GM12873 (cell line): ENCODE results near the gene STEAP3.

Experiments used
- CTCF ChIP-seq: IDR thresholded peaks from 2 replicates; pipeline ENCODE4 v1.5.1; 2012; ENCODE audit warnings: low read depth, mild to moderate bottlenecking, moderate library complexity, low read length, control low read depth; ENCODE audit not compliant: insufficient read depth; ENCODE audit errors: missing control alignments

The STEAP3 gene

GRCh38 chr2:119190321-119191111 is 33.1 kb upstream of the STEAP3 start:
- TF ChIP-seq CTCF: no peak

- no peak for TF ChIP-seq CTCF
These were observed 30.7 kb upstream of the STEAP3 start for GRCh38 chr2:119192893-119193292.

GRCh38 chr2:119195001-119195400 is 28.6 kb upstream of the STEAP3 start:
- no peak for TF ChIP-seq CTCF

GRCh38 chr2:119195887-119196286 is 27.7 kb upstream of the STEAP3 start:
- TF ChIP-seq CTCF: no peak

GRCh38 chr2:119196301-119197125 is 27.1 kb upstream of the STEAP3 start:
- TF ChIP-seq CTCF: no peak

GRCh38 chr2:119197126-119197405 is 26.6 kb upstream of the STEAP3 start:
- no peak for TF ChIP-seq CTCF

- no peak for TF ChIP-seq CTCF
These were observed 25.9 kb upstream of the STEAP3 start for GRCh38 chr2:119197529-119198239.
